Activated CD8-positive, alpha-beta T cell treated with anti-CD3 and anti-CD28 coated beads, Interleukin-2, amount 10 ng/mL, durations not matched to agents 7 days and 5 days (primary cell): ENCODE measurements around the gene STXBP6. TPM values are rescaled to one million over a fixed set of nuclear protein-coding genes. Genes with fewer than 3 reads are reported as not detected.
"Not testable (repeated sequence)": the region's sequence is repeated elsewhere in the genome, so short reads cannot be mapped to it uniquely, and the experiment has no call there.

Experiments
- ATAC-seq: fragments of 150-1000 bp; cut with Tn5 transposase; one replicate; pipeline ENCODE4 v1.10.0; 2021; ENCODE audit warnings: moderate library complexity
- CTCF ChIA-PET: fragments of 350-600 bp; sonication (Branson Sonifier 250); formaldehyde crosslinking; loops from one replicate; lab custom pipeline; 2021; ENCODE audit warnings: antibody characterized with exemption; lab: Charles Lee
- POLR2A ChIA-PET: fragments of 350-600 bp; sonication (Branson Sonifier 250); formaldehyde crosslinking; loops from one replicate; lab custom pipeline; 2021; ENCODE audit warnings: antibody characterized with exemption; lab: Charles Lee
- DNase-seq: peaks from one replicate; pipeline ENCODE4 v3.0.0-alpha.2; 2020
- H3K27ac Mint-ChIP-seq: one replicate; pipeline ENCODE4 v1.8.0; 2021; ENCODE audit warnings: mild to moderate bottlenecking, mixed read lengths
- H3K27me3 Mint-ChIP-seq: one replicate; pipeline ENCODE4 v1.8.0; 2021; ENCODE audit warnings: low read depth, mixed read lengths
- H3K36me3 Mint-ChIP-seq: one replicate; pipeline ENCODE4 v1.8.0; 2021; ENCODE audit warnings: low read depth, mixed read lengths
- H3K4me1 Mint-ChIP-seq: one replicate; pipeline ENCODE4 v1.8.0; 2021; ENCODE audit warnings: low read depth, mixed read lengths
- H3K4me3 Mint-ChIP-seq: one replicate; pipeline ENCODE4 v1.8.0; 2021; ENCODE audit warnings: mild to moderate bottlenecking, mixed read lengths
- H3K9me3 Mint-ChIP-seq: one replicate; pipeline ENCODE4 v1.8.0; 2022; ENCODE audit warnings: mixed read lengths; ENCODE audit not compliant: insufficient read depth
- total RNA-seq, 2 experiments: library from RNA; stranded (reverse); gene quantifications; one replicate each; pipeline ENCODE4 v1.2.3, GENCODE V29; 2021

STXBP6 gene
- total RNA-seq, 2 experiments from 2014 or later: not detected

DNA sequence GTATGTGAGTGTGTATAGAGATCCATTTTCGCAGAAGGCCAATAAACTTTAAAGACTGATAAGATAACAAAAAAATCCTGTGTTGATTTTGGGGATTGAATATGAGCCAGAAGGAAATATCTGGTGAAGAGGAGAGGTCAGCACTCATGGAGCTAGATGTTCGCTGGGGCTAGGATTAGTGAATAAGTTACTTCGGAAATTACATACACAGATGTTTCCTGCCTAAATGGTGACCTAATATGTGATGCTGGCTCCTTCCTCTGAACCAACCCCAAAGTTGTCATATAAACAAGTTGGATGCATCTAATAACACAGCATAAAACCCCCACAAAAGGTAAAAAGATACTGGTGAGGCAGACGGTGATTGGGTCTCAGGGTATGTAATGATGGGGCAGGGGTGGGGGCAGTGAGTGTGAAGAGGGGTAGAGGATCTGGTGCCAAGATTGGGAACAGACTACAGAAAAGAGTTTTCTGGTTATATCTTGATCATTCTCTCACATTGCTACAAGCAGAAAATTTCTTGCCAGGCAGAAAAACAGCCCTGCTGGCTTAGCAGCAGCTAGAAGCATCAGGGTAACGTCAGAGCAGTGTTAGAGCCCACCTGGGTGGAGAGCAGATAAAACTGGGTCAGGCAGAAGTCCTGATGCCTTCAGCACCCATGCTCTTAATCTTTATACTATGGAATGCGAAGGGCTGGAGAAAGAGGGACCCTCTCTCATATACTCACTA is 275.6 kb downstream of the STXBP6 start:
- H3K4me3 Mint-ChIP-seq: no peak overlapping the region
- H3K36me3 Mint-ChIP-seq: no peaks in the 10 kb centered on the region
- POLR2A ChIA-PET: no interaction called here
- ATAC-seq: no peak
- H3K27ac Mint-ChIP-seq: no peak overlapping the region
- CTCF ChIA-PET: no interaction called here
- DNase-seq: no peak
- no peaks in the 10 kb centered on the region for H3K4me1 Mint-ChIP-seq
- no peaks in the 10 kb centered on the region for H3K9me3 Mint-ChIP-seq
- peaks cover 26% of the 10 kb centered on the region for H3K27me3 Mint-ChIP-seq

DNA sequence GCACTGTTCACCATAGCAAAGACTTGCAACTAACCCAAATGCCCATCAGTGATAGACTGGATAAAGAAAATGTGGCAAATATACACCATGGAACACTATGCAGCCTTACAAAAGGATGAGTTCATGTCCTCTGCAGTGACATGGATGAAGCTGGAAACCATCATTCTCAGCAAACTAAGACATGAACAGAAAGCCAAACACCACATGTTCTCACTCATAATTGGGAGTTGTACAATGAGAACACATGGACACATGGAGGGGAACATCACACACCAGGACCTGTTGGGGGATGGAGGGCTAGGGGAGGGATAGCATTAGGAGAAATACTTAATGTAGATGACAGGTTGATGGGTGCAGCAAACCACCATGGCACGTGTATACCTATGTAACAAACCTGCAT is 276.4 kb downstream of the STXBP6 start:
- ATAC-seq, H3K27ac Mint-ChIP-seq, H3K4me3 Mint-ChIP-seq, H3K36me3 Mint-ChIP-seq, POLR2A ChIA-PET, CTCF ChIA-PET, H3K9me3 Mint-ChIP-seq, DNase-seq, H3K4me1 Mint-ChIP-seq: not testable (repeated sequence)
- peaks cover 25% of the 10 kb centered on the region for H3K27me3 Mint-ChIP-seq

DNA sequence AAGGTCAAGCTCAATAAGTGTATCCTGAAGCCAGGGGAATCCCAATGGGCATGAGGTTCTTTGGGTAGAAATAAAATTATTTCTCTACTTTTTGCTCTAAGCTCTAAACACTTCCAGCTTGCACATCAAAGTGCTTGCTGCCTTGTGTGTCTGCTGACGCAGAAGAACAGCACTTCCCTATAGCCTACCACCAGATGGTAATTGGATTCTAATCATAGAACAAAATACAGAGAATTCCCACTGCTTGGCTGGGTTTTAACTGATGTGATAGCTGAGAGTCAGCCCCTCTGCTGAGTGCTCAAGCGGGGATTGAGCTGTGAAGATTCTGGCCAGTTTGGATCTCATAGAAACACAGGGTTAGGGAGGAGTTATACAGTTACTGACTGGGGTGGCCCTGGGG is 283.5 kb downstream of the STXBP6 start:
- peaks cover 11% of the 10 kb centered on the region for H3K27me3 Mint-ChIP-seq
- DNase-seq: no peak
- peaks cover 4% of the 10 kb centered on the region for H3K9me3 Mint-ChIP-seq
- CTCF ChIA-PET: no interaction called here
- H3K36me3 Mint-ChIP-seq: no peaks in the 10 kb centered on the region
- no peaks in the 10 kb centered on the region for H3K4me1 Mint-ChIP-seq
- no peak overlapping the region for H3K4me3 Mint-ChIP-seq
- no peak for ATAC-seq
- H3K27ac Mint-ChIP-seq: no peak overlapping the region
- POLR2A ChIA-PET: no interaction called here

DNA sequence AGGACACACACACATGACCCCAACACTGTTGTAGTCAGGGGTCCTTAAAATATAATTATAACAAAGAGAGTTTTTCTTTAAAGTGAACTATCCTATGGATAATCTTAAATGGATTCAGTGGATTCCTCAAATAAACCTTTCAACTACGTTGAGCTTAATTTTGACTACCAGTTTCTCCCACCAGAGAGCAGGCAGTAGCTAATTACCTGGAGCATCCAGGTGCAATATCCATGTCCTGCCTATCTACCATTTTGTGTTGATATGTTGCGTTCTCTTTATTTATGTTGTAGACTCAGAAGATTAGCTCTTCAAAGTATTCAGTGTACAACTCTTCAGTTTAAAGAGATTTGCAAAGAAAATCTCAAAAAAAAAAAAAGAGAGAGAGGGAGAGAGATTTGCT is 288.8 kb downstream of the STXBP6 start:
- ChIA-PET CTCF (no interaction called here), POLR2A (no interaction called here)
- H3K27ac Mint-ChIP-seq: no peak overlapping the region
- H3K27me3 Mint-ChIP-seq: peaks cover 11% of the 10 kb centered on the region
- no peaks in the 10 kb centered on the region for H3K36me3 Mint-ChIP-seq
- H3K9me3 Mint-ChIP-seq: no peaks in the 10 kb centered on the region
- H3K4me1 Mint-ChIP-seq: no peaks in the 10 kb centered on the region
- DNase-seq (no peak), ATAC-seq (no peak)
- no peak overlapping the region for H3K4me3 Mint-ChIP-seq
